A549 (cell line): ENCODE measurements around the gene DAZAP1. TPM values are rescaled to one million over a fixed set of nuclear protein-coding genes. Genes with fewer than 3 reads are reported as not detected.

Experiments used
- ATAC-seq, 2 experiments: fragments of 200-7000 bp in 1 of 2; fragments of >200 bp in 1 of 2; cut with Nextera tagmentation in 1 of 2; cut with Tn5 transposase in 1 of 2; 3 replicates each; pipeline versions ENCODE4 v1.8.0 to v1.9.1; 2018 to 2020; ENCODE audit warnings: mild to moderate bottlenecking in 1 of 2, moderate library complexity in 1 of 2
- CTCF ChIA-PET: fragments of 300-600 bp; sonication (Branson Sonifier 250); formaldehyde crosslinking; extraction: SDS; loops from one replicate; lab custom pipeline; 2021; ENCODE audit warnings: antibody characterized with exemption, inconsistent platforms; lab: Yijun Ruan, JAX
- POLR2A ChIA-PET: fragments of 350-600 bp; formaldehyde crosslinking; extraction: SDS; loops from one replicate; lab custom pipeline; 2021; ENCODE audit warnings: antibody characterized with exemption, inconsistent platforms; lab: Yijun Ruan, JAX
- DNase-seq, 2 experiments: peaks; one replicate each; pipeline versions ENCODE4 v3.0.0 to v3.0.0-alpha.2; 2011 to 2016; ENCODE audit warnings: low read depth in 1 of 2, low spot score in 1 of 2
- FAIRE-seq: peaks from 2 replicates; lab custom pipeline; 2011; peaks lifted over from hg19 to GRCh38; lab: Jason Lieb, UNC
- H3K27ac ChIP-seq, 2 experiments: fragments of >200 bp; sonication (Bioruptor Twin); formaldehyde crosslinking; 3 replicates each; pipeline ENCODE4 v1.5.1; 2016 to 2017
- H3K4me1 ChIP-seq: fragments of >200 bp; sonication (Bioruptor Twin); formaldehyde crosslinking; 3 replicates; pipeline ENCODE4 v1.6.1; 2016
- H3K4me2 ChIP-seq: fragments of >200 bp; sonication (Bioruptor Twin); formaldehyde crosslinking; 3 replicates; pipeline ENCODE4 v1.6.1; 2016
- H3K4me3 ChIP-seq: fragments of >200 bp; sonication (Bioruptor Twin); formaldehyde crosslinking; 3 replicates; pipeline ENCODE4 v1.5.1; 2016
- H3K9me3 ChIP-seq: fragments of >200 bp; sonication (Bioruptor Twin); formaldehyde crosslinking; 3 replicates; pipeline ENCODE4 v1.6.1; 2016
- CHD2 ChIP-seq: fragments of 150-350 bp; IDR thresholded peaks from 2 replicates; pipeline ENCODE4 v1.6.1; 2014; ENCODE audit warnings: low read length; ENCODE audit not compliant: partially characterized antibody
- CTCF ChIP-seq: fragments of >200 bp; sonication (Bioruptor Twin); formaldehyde crosslinking; IDR thresholded peaks from 3 replicates; pipeline ENCODE4 v1.5.1; 2016
- EP300 ChIP-seq, 2 experiments: fragments of >200 bp; sonication (Bioruptor Twin); formaldehyde crosslinking; IDR thresholded peaks; 2 replicates in 1 of 2; 3 replicates in 1 of 2; pipeline ENCODE4 v1.6.1; 2016 to 2017
- ESRRA ChIP-seq: fragments of 150-350 bp; IDR thresholded peaks from 2 replicates; pipeline ENCODE4 v1.6.1; 2014; ENCODE audit warnings: mild to moderate bottlenecking, low read length, borderline replicate concordance
- FOSL2 ChIP-seq, 2 experiments: fragments of 450-650 bp in 1 of 2; fragments of >200 bp in 1 of 2; sonication (Bioruptor Twin) in 1 of 2; formaldehyde crosslinking; IDR thresholded peaks; 2 replicates each; pipeline versions ENCODE4 v1.5.0 to v1.6.1; 2016 to 2020; ENCODE audit warnings: mild to moderate bottlenecking in 1 of 2, moderate library complexity in 1 of 2
- FOXS1 ChIP-seq: fragments of 250-450 bp; sonication (Bioruptor Pico); IDR thresholded peaks from 2 replicates; pipeline ENCODE4 v1.5.0; 2020; ENCODE audit warnings: mild to moderate bottlenecking, moderate library complexity
- GATA3 ChIP-seq: IDR thresholded peaks from 2 replicates; pipeline ENCODE4 v1.6.1; 2012; ENCODE audit warnings: borderline replicate concordance
- JUN ChIP-seq, 2 experiments: fragments of >200 bp; sonication (Bioruptor Twin); formaldehyde crosslinking; IDR thresholded peaks; 2 replicates in 1 of 2; 3 replicates in 1 of 2; pipeline ENCODE4 v1.6.1; 2016 to 2017
- KDM5A ChIP-seq: fragments of 200-600 bp; sonication (generic); IDR thresholded peaks from 2 replicates; pipeline ENCODE4 v1.6.1; 2016; ENCODE audit warnings: antibody characterized with exemption, mild to moderate bottlenecking
- MYC ChIP-seq: IDR thresholded peaks from 2 replicates; pipeline ENCODE4 v1.6.1; 2012; ENCODE audit warnings: mild to moderate bottlenecking, inconsistent platforms, low read length, improper control_type of control experiment, borderline replicate concordance
- NFE2L2 ChIP-seq: fragments of 150-350 bp; conservative IDR thresholded peaks from 2 replicates; pipeline ENCODE4 v1.6.1; 2014; ENCODE audit warnings: low read length
- NPAS2 ChIP-seq: fragments of 250-450 bp; sonication (Bioruptor Pico); IDR thresholded peaks from 2 replicates; pipeline ENCODE4 v1.8.0; 2022; ENCODE audit warnings: mild to moderate bottlenecking, moderate library complexity, borderline replicate concordance
- PBX3 ChIP-seq: IDR thresholded peaks from 2 replicates; pipeline ENCODE4 v1.6.1; 2012
- PHF8 ChIP-seq: fragments of 200-600 bp; sonication (generic); IDR thresholded peaks from 2 replicates; pipeline ENCODE4 v1.6.1; 2016; ENCODE audit warnings: low read depth, mild to moderate bottlenecking, antibody characterized with exemption, moderate library complexity, borderline replicate concordance
- REST ChIP-seq: fragments of 200-600 bp; sonication (generic); IDR thresholded peaks from 2 replicates; pipeline ENCODE4 v1.6.1; 2016; ENCODE audit warnings: antibody characterized with exemption, mild to moderate bottlenecking, moderate library complexity
- SMC3 ChIP-seq: fragments of >200 bp; sonication (Bioruptor Twin); formaldehyde crosslinking; IDR thresholded peaks from 3 replicates; pipeline ENCODE4 v1.6.1; 2018; ENCODE audit warnings: inconsistent platforms
- SREBF2 ChIP-seq: fragments of 450-650 bp; IDR thresholded peaks from 2 replicates; pipeline ENCODE4 v1.6.1; 2014; ENCODE audit warnings: mild to moderate bottlenecking, moderate library complexity
- TFCP2L1 ChIP-seq: fragments of 250-450 bp; sonication (Bioruptor Pico); IDR thresholded peaks from 2 replicates; pipeline ENCODE4 v1.5.0; 2021; ENCODE audit warnings: mild to moderate bottlenecking
- TP53 ChIP-seq: fragments of 250-450 bp; sonication (Bioruptor Pico); IDR thresholded peaks from 2 replicates; pipeline ENCODE4 v1.5.0; 2021; ENCODE audit warnings: mild to moderate bottlenecking, moderate library complexity
- ZC3H11A ChIP-seq: fragments of 450-650 bp; IDR thresholded peaks from 2 replicates; pipeline ENCODE4 v1.6.1; 2014; ENCODE audit warnings: antibody characterized with exemption, mild to moderate bottlenecking
- WGBS: methylation state at CpG from one replicate; pipeline ENCODE4 v1.1.6; 2017; ENCODE audit errors: missing lambda C conversion rate; 5-methylcytosine and 5-hydroxymethylcytosine counted together
- polyA plus RNA-seq, 4 experiments: library from polyadenylated mRNA; depleted of rRNA in 3 of 4; stranded (reverse); fragments of >200 nt; fragmentation: RNase III in 1 of 4; extraction: RNeasy Plus Mini Kit Qiagen cat#74134 plus additional on column Dnase treatment in 1 of 4; gene quantifications; 2 replicates in 3 of 4; 3 replicates in 1 of 4; pipeline ENCODE4 v1.2.3, GENCODE V29; 2011 to 2017

DAZAP1 gene
- polyA plus RNA-seq, 2 of the 4 experiments (the other 2 are of a cell fraction): 58.9 to 86.3 TPM

- no peak for TF ChIP-seq JUN (IDR thresholded peaks at IDR 0.05)
Measured at GRCh38 chr19:1373042-1373533, 34.3 kb upstream of the DAZAP1 start (continued).

GRCh38 chr19:1373534-1374249 is 33.7 kb upstream of the DAZAP1 start:
- 86% methylated on average over 19 of the region's 22 CpGs for WGBS
- no peak for FAIRE-seq
- H3K4me3 ChIP-seq: no peak overlapping the region
- ChIA-PET POLR2A (no interaction called here), CTCF (interaction anchor here (0.6 to 4.6 kb wide), 5 partner anchors 9 to 121 kb away, joined by 3 to 37 read pairs (median 7); no protein-coding TSS in a partner anchor)
- H3K4me1 ChIP-seq: no peaks in the 10 kb centered on the region
- TF ChIP-seq MYC (no peak), SREBF2 (no peak), FOSL2 (IDR thresholded peaks at IDR 0.05) (no peak), FOSL2 (CRISPR knock-in tag; IDR thresholded peaks at IDR 0.05) (no peak), REST (no peak), CTCF (no peak)
- no peak overlapping the region for H3K27ac ChIP-seq
- no peak for DNase-seq
- no peak overlapping the region for H3K4me2 ChIP-seq
- H3K9me3 ChIP-seq: no peaks in the 10 kb centered on the region
- no peak for ATAC-seq

GRCh38 chr19:1374250-1374577 is 33.2 kb upstream of the DAZAP1 start:
- no peak for TF ChIP-seq PBX3
- H3K4me3 ChIP-seq: no peak overlapping the region
- H3K27ac ChIP-seq: no peak overlapping the region
- DNase-seq (no peak), FAIRE-seq (no peak), ATAC-seq (no peak)
- ChIA-PET POLR2A (no interaction called here), CTCF (interaction anchor here (4.6 kb wide), 1 partner anchor 95 kb away, joined by 37 read pairs; no protein-coding TSS in a partner anchor)
- no peaks in the 10 kb centered on the region for H3K4me1 ChIP-seq
- WGBS: 96% methylated on average over 12 of the region's 12 CpGs
- H3K4me2 ChIP-seq: no peak overlapping the region
- no peaks in the 10 kb centered on the region for H3K9me3 ChIP-seq

- 90% methylated on average over 17 of the region's 17 CpGs for WGBS
- POLR2A ChIA-PET: no interaction called here
- Histone ChIP-seq H3K4me1 (no peaks in the 10 kb centered on the region), H3K9me3 (no peaks in the 10 kb centered on the region), H3K4me2 (no peak overlapping the region), H3K4me3 (no peak overlapping the region), H3K27ac (no peak overlapping the region)
- TF ChIP-seq ZC3H11A: no peak
- no peak for TF ChIP-seq EP300 (IDR thresholded peaks at IDR 0.05)
- TF ChIP-seq SMC3: no peak
- TF ChIP-seq NFE2L2: no peak
- TF ChIP-seq NPAS2: no peak
- TF ChIP-seq TFCP2L1 (CRISPR knock-in tag): no peak
- no peak for TF ChIP-seq KDM5A
- TF ChIP-seq ESRRA: no peak
- TF ChIP-seq GATA3: no peak
- no peak for TF ChIP-seq TP53
- TF ChIP-seq FOXS1 (CRISPR knock-in tag): no peak
- no peak for TF ChIP-seq CHD2
- no peak for TF ChIP-seq PHF8
- TF ChIP-seq PBX3: no peak
- no peak for FAIRE-seq
- no peak for ATAC-seq
- no peak for DNase-seq
- CTCF ChIA-PET: interaction anchor here (1.2 kb wide), 1 partner anchor 97 kb away, joined by 5 read pairs; no protein-coding TSS in a partner anchor
Measured at GRCh38 chr19:1376415-1376805, 31.0 kb upstream of the DAZAP1 start.
